Right lung (tissue), 10 donors: ENCODE measurements around the gene RAB40C. TPM values are rescaled to one million over a fixed set of nuclear protein-coding genes. Genes with fewer than 3 reads are reported as not detected.

Experiments
- DNase-seq, 2 donors: peaks; one replicate each; pipeline ENCODE4 v3.0.0-alpha.2; 2013
- long read RNA-seq, 8 donors: transcript quantifications; one replicate each; lab custom pipeline, GENCODE V29; 2026
- polyA plus RNA-seq, 5 donors: library from polyadenylated mRNA; unstranded; fragments of 120-200 nt; gene quantifications; one replicate each; pipeline versions ENCODE4 v1.2.1 to v1.2.3, GENCODE V29; 2013; ENCODE audit warnings: inconsistent platforms in 1 of 5, low replicate concordance in 1 of 5; ENCODE audit not compliant: insufficient read length in 5 of 5, insufficient read depth in 1 of 5

RAB40C gene
- polyA plus RNA-seq, result 10 to 100 TPM; 15.3 to 33.7 (median 22.9) TPM
- long read RNA-seq, donor 1, partial matches to known transcripts, result 0 of 7 reads
- long read RNA-seq, donor 1, other reads (novel, unspliced or antisense), result 0 of 7 reads
- long read RNA-seq, donor 2, transcript RAB40C-204 (7 exons, 2,569 nt), result major isoform, 5 of 9 reads
- long read RNA-seq, donor 2, partial matches to known transcripts, result 0 of 9 reads
- long read RNA-seq, donor 2, other reads (novel, unspliced or antisense), result 0 of 9 reads
- long read RNA-seq, donor 3, partial matches to known transcripts, result 0 of 5 reads
- long read RNA-seq, donor 3, other reads (novel, unspliced or antisense), result 0 of 5 reads
- long read RNA-seq, donor 4, partial matches to known transcripts, result 0 of 3 reads
- long read RNA-seq, donor 4, other reads (novel, unspliced or antisense), result 0 of 3 reads
- long read RNA-seq, donor 5, partial matches to known transcripts, result 0 of 5 reads
- long read RNA-seq, donor 5, other reads (novel, unspliced or antisense), result 0 of 5 reads
- long read RNA-seq, donor 6, partial matches to known transcripts, result 0 of 6 reads
- long read RNA-seq, donor 6, other reads (novel, unspliced or antisense), result 0 of 6 reads
- long read RNA-seq, donor 7, transcript RAB40C-201 (6 exons, 2,699 nt), result major isoform, 8 of 14 reads
- long read RNA-seq, donor 7, transcript RAB40C-204 (7 exons, 2,569 nt), result minor isoform, 6 of 14 reads
- long read RNA-seq, donor 7, partial matches to known transcripts, result 0 of 14 reads
- long read RNA-seq, donor 7, other reads (novel, unspliced or antisense), result 0 of 14 reads
- long read RNA-seq, donor 8, partial matches to known transcripts, result 0 of 2 reads
- long read RNA-seq, donor 8, other reads (novel, unspliced or antisense), result 0 of 2 reads

DNA sequence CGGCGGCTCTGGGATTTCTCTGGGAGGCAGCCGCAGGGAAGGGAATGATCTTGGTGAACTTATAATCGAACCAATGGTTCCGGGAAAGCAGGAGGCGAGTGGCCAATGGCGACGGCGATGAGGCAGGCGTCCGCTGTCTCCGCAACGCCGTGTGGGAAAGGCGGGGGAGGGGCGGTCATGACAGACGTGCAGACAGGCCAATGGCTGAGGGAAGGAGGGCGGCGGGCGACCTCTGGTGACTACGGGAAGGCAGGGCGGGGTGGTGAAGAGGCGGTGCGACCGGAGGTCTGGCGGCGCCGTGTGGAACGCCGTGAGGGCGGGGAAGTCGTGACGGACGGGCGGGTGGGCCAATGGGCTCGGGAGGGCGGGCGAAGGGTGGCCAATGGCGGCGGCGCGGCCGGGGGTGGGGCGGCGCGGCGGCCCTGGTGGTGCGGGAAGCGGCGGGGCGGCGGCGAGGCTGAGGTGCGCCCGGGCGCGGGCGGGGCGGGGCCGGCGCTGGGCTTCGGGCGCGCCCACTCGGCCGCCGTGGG is at the start of gene RAB40C:
TSS of gene RAB40C (plus strand) at position 409 of the 530 bp plus-strand sequence. CDS start 226 bp downstream, outside the sequence.
- peak; percentile 99 to 100 for DNase-seq

DNA sequence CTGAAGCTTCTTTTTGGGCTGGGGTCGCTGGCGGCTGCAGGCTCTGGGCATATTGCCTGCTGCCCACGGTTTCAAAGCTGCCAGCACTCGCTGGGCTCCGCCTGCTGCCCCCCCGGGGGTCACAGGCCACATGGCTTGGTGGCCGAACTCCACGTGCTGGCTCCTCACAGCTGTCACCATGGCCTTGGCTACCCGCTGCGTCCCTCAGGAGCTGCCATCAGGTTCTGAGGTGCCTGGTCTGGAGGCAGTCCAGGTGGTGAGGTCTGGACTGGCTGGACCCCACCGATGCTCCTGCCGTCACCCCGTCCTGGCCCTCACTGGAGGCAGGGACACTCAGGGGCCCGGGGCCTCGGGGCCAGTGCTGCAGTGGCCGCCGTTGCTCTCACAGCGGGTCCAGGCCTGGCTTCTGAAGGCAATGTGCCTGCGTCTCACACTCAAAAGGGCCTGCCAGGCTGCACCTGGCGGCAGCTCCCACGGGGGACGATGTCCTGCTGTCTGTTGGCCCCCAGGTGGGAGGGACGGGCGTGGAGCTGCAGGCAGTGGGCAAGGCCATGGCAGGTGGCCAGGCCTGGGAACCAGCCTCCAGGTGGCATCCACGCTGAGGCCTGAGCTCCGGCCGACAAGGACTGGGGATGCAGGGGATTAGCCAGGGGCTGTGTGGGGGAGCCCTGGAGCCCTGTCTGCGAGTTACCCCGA is 49.1 kb upstream of the RAB40C start:
- no peak for DNase-seq

- DNase-seq, result no peak
Measured at GRCh38 chr16:543301-544164, 46.3 kb upstream of the RAB40C start.

DNA sequence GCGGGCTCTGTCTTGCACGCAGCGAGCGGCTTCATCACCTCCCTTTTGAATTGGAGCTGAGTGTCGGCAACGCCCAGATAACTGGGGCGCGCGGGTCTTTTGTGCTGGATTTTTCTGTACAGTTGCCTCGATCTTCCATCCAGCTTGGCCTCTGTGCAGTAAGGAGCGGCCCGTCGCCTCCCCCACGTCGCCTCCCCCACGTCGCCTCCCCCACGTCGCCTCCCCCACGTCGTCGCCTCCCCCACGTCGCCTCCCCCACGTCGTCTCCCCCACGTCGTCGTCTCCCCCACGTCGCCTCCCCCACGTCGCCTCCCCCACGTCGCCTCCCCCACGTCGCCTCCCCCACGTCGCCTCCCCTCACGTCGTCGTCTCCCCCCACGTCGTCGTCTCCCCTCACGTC is 45.3 kb upstream of the RAB40C start:
- DNase-seq, result no peak

DNA sequence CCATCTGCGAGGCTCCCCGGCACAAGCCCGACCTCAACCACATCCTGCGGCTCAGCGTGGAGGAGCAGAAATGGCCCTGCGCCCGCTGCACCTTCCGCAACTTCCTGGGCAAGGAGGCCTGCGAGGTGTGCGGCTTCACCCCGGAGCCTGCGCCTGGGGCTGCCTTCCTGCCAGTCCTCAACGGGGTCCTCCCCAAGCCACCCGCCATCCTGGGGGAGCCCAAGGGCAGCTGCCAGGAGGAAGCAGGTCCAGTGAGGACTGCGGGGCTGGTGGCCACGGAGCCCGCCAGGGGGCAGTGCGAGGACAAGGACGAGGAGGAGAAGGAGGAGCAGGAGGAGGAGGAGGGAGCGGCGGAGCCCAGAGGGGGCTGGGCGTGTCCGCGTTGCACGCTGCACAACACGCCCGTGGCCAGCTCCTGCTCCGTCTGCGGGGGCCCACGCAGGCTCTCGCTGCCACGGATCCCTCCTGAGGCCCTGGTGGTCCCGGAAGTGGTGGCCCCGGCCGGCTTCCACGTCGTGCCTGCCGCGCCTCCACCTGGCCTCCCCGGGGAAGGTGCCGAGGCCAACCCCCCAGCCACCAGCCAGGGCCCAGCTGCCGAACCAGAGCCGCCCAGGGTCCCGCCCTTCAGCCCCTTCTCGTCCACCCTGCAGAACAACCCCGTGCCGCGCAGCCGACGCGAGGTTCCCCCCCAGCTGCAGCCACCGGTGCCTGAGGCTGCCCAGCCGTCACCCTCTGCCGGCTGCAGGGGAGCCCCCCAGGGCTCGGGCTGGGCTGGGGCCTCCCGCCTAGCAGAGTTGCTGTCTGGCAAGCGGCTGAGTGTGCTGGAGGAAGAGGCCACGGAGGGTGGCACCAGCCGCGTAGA is 42.7 kb upstream of the RAB40C start:
- DNase-seq, result peak in 1 of 2 donors; percentile 20

DNA sequence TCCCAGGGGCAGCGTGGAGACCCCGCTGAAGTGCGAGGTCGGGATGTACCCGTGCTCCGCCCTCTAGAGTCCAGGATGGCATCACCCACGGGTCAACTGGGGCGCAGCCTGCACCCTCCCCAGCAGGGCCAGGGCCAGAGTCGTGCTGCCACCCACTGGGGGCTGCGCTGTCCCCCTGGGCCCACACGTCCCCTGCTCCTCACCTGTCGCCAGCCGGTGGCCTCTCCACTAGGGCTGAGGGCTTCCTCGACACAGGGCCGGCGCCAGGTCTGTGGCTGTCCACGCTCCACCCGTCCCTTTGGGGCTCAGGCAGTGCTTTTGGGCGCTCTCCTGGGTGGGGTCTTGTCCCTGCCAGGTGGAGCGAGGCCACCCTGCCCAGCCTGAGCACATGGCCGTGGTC is 41.3 kb upstream of the RAB40C start:
- no peak for DNase-seq

DNA sequence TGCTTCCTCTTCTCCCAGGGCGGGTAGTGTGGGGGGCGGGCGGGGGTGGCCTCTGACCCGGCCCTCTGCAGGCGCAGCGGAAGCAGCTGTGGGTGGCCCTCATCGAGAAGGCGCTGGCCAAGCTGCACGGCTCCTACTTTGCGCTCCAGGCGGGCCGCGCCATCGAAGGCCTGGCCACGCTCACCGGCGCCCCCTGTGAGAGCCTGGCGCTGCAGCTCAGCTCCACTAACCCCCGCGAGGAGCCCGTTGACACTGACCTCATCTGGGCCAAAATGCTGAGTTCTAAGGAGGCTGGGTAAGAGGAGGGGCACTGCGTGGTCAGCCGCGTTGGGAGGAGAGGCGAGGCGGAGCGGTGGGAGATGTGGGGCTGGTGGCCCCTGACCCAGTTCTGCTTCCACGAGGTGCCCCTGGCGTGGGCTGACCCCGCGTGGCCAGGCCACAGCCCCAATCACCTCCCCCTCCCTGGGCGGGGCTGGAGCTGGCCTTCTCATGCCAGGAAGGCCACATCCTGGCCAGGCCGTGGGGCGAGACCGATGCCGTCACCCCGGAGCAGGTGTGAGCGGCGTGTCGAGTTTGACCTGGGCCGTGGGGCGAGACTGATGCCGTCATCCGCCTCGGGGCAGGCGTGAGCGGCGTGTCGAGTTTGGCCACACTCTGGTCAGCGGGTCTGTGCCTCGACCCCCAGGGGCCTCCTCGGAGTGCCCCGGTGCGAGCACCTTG is 40.2 kb upstream of the RAB40C start:
- no peak for DNase-seq

DNA sequence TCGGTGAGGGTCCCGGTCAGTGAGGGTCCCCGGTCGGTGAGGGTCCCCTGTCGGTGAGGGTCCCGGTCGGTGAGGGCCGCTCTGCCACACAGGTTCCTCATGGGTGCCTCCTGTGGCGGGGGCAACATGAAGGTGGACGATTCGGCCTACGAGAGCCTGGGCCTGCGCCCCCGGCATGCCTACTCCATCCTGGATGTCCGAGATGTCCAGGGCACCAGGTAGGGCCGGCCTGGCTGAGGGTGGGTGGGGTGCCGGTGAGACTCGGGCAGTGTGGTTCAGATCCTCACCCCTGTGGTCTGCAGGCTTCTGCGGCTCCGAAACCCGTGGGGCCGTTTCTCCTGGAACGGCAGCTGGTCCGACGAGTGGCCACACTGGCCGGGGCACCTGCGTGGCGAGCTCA is 38.7 kb upstream of the RAB40C start:
- DNase-seq, result no peak

GRCh38 chr16:552171-552570 is 37.7 kb upstream of the RAB40C start:
- DNase-seq, result no peak

DNA sequence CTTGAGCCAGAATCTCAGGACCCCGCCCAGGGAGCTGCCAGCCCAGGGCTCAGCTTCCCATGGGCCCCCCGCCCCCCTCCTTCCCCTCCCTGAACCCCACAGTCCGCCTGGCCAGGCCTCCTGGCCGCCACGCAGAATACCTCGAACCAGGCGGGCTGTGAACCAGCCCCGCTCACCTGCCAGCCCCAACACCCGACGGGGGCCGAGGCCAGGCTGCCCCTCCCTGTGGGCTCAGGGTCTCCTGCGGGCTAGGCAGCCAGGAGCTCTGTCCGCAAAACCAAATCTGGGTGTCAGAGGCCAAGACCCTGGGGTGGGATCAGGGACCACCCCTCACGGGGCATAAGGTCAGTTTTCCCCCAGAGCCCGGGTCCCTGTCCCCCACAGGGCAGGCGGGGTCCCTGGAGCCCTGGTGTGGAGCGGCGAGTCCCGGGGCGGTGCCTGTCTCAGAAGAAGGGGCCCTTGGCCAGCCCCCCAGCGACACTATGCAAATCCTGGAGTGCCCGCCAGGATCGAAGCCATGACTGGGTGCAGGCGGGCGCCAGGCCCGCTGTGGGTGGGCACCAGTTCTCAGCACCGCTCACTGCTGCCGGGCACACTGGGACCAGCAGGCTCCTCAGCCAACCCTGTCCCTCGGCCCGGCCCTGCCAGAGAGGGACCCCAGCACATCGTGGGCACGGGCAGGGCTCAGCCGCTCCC is 36.1 kb upstream of the RAB40C start:
- no peak for DNase-seq

GRCh38 chr16:554297-554621 is 35.6 kb upstream of the RAB40C start:
- no peak for DNase-seq

- DNase-seq, result no peak
Measured at GRCh38 chr16:554640-555365, 35.1 kb upstream of the RAB40C start.

DNA sequence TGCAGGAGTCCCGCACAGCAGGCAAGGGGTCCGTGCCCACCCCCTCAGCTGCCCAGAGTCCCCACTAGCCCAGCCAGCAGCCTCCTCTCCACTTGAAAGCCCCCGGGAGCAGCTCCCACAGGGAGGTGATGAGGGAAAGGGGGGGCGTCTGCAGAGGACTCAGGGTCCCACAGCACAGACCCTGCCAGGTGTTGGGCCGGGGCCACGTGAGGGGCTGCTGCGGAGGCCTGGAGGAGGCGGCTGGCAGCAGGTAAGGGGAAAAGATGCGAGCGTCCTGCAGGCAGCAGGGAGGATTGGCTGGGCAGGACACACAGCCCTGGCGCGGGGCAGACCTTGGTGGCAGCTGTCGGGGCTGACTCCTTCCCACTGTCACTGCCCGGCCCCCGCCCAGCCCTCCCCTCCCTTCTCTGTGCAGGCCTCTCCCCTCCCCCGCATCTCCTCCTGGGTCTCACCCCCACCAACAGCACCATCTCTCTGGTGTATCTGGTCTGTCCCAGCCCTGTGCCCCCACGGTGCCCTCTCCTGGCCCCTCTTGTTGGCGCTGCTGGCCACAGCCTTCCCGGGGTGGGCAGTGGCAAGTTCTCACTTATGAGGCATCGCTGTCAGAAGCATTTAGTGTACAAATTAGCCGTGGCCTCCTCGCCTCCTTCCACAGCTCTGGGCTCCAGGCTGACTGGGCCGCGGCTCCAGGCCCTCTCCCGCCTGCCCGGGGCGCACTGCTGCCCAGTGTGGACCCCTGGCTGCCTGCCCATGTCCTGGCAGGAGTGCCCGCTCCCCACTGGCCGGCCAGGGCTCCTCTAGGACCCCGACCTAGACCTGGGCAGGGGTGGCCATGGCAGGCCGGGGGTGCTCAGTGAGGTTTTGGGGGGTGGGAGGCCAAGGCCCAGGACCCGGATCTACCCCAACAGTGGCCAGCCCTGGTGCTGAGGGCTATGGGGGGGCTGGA is 34.1 kb upstream of the RAB40C start:
- no peak for DNase-seq

DNA sequence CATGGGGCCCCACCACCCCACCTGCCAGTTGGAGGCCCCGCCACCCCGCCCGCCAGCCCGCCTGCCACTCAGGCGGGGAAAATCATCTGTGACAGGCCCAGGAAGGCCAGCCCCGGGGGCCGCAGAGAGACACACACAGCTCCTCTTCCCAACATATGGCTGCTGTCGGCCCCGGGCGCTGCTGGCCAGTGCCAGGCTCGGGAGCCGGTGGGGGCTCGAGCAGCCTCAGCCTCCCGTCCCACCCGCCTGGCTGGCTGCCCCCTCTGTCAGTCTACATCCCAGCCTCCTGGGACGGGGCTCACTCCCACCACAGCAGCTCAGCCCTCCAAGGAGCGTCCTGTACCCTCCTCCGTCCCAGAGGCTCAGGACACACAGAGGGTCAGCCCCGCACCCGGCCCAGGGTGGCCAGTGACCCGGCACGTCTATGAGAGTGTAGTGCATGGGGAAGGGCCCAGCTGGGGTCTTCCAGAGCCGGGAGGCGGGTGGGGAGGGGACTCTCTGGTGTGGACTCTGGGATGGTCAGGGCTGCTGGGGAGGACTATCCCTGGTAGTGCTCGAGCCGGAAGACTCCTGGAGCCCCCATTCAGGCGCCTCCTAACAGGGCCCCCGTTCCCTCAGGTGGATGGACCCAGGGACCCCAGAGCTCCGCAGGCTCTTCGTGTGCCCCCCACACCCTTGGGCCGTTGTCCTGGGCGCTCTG is 33.2 kb upstream of the RAB40C start:
- DNase-seq, result no peak

- DNase-seq, result no peak
Measured at GRCh38 chr16:557463-558297, 32.2 kb upstream of the RAB40C start.
